GM19035 (cell line): ENCODE data around the gene TSEN15.

ENCODE experiments used
- ATAC-seq: cut with Tn5 transposase; IDR thresholded peaks from one replicate; pipeline ENCODE4 v1.9.1; 2021; ENCODE audit not compliant: unreplicated experiment

The TSEN15 gene

GRCh38 chr1:184051485-184052193 lies at the start of gene TSEN15:
Gene TSEN15 (plus strand): TSS chr1:184051730. CDS start chr1:184051756, 26 bp downstream.
- peak; percentile 97 for ATAC-seq

GRCh38 chr1:184002071-184002470 lies 49.5 kb upstream of the TSEN15 start:
- ATAC-seq = no peak

- no peak for ATAC-seq
These were observed 46.6 kb upstream of the TSEN15 start for GRCh38 chr1:184004935-184005334.

- ATAC-seq = no peak
These were observed 46.0 kb upstream of the TSEN15 start for GRCh38 chr1:184005506-184005905.

- ATAC-seq = no peak
These were observed 40.7 kb upstream of the TSEN15 start for GRCh38 chr1:184010788-184011187.

GRCh38 chr1:184012187-184012586 lies 39.3 kb upstream of the TSEN15 start:
- ATAC-seq = no peak

- ATAC-seq = no peak
These were observed 37.3 kb upstream of the TSEN15 start for GRCh38 chr1:184014271-184014670.

GRCh38 chr1:184016169-184016568 lies 35.4 kb upstream of the TSEN15 start:
- no peak for ATAC-seq

GRCh38 chr1:184017306-184017705 lies 34.2 kb upstream of the TSEN15 start:
- ATAC-seq = no peak

- ATAC-seq = no peak
These were observed 32.9 kb upstream of the TSEN15 start for GRCh38 chr1:184018622-184019021.

GRCh38 chr1:184019069-184019468 lies 32.5 kb upstream of the TSEN15 start:
- ATAC-seq = no peak

- no peak for ATAC-seq
These were observed 32.0 kb upstream of the TSEN15 start for GRCh38 chr1:184019506-184019905.

- no peak for ATAC-seq
These were observed 31.2 kb upstream of the TSEN15 start for GRCh38 chr1:184020328-184020727.

- ATAC-seq = no peak
These were observed 30.7 kb upstream of the TSEN15 start for GRCh38 chr1:184020855-184021254.

- ATAC-seq = no peak
These were observed 29.8 kb upstream of the TSEN15 start for GRCh38 chr1:184021728-184022127.

DNA sequence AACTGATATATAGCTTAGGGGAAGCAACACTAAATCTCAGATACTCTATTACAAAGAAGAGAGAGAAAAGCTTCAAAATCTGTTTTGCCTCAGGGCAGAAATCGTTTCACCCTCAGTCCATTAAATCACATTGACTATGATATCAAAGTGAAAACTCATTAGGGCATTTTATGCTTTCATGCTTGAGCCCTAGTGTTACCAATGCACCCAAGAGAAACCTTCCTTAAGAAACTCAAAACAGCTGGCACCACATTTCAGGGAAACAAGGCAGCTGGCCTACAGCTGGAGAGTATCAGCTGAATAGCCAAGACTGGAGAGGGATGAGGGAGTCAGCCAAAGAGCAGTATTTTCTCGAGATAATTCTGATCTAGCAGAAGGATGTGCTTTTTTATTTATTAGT lies 28.9 kb upstream of the TSEN15 start:
- no peak for ATAC-seq

DNA sequence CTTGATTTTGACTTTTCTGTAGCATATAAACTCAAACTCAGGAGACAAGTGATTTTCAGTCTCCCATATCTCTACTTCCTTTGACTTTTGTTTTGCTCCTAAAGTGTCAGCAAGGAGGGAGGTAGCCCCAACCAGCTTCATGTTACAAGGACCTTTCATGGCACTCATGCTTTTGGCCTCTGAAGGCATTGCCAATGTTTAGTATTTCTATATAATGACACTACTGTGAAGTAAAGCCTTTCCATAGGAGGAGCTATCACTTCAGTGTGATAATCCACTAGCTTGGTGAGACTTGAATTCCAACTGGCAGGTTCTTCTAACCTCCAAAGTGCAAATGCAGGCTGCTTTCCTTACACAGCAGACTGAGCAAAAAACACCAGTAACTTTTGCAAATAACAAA lies 28.4 kb upstream of the TSEN15 start:
- no peak for ATAC-seq

DNA sequence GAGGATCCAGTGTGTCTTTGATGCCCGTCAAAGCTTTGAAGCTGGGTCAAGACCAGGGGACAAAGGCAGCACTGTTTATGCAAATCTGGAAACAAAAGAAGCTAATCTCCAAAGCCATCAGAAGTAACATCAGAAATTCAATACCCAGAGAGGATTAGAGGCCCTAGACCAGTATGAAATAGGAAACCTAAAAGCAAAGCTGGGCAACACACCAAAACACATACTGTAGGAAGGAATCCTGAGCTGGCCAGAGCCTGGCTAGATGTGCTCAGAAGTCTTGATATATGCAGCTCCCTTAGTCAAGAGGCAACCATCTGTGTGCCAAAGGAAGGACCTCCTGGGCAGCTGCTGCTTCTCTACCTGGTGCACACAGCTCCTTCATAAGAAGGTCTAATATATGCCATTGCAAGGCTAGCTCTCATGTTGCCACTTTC lies 26.3 kb upstream of the TSEN15 start:
- no peak for ATAC-seq

DNA sequence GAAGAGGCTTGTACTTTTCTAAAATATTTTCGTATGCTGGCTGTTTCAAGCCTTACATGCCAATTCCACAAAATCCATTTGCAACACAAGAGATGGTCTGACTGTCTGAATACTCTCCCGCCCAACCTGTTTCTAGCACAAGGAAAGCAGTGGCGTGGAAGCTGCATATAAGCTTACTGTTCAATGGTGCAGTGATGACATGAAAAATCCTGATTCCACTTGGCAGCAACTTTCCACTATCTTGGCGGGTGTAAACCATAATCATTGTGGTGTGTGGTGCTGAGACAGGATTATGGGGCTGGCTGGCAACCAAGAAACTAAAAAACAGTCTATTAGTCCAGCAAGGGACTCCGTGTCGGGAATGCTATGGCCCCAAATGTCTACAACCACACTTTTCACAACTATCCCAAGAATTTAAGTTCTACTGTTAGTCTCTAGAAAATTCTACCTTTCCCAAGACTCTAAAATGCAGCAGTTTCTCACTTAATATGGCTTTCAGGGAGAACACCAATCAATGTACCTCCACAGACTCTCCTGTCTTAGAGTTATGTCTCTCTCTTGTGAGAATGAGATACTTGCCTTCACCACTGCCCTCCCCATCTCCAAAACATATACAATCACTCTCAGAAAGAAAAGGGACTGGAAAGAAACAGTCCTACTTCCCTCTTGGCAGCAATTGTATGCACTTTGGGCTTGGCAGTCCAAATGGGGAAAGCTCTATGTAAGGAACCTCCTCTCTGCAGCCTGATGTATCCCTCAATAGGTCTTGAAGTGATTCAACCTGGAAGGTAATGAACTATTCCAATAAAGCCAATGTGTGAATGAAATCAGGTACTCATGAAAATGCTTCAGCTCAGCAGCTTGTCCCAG lies 23.5 kb upstream of the TSEN15 start:
- ATAC-seq = no peak

DNA sequence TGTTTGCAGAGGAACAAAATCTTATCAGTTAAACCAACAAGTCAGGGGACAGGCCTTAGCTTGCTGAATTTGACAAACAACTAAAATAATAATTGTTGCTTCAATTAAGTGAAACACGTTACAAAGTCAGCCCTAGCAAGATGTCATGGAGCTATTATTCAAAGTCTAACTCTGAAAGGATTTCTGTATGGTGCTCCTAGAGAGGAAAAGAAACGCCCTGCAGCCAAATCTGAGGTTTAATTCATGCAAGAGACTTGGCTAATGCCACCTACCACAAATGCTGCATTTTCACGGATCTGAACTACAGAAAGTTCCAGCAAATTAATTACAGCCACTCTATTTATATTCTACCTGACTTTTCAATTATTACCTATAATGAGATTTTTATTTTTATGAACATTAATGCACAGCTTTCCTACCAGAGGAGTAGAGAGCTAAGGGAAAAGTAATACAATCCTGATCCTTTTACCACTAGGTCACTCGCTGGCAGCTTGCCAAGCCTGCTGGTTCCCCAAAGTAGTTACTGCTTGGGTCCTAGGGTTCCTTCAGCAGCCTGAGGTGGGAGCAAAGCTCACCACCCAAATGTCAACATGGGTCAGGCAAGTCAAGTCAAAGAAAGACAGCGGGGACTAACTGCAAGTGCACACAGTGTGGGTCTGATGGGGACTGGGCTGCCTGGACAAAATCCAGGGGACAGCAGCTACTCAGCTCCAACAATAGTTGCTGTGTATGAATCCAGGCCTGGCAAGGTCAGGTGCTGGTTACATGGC lies 22.5 kb upstream of the TSEN15 start:
- no peak for ATAC-seq

DNA sequence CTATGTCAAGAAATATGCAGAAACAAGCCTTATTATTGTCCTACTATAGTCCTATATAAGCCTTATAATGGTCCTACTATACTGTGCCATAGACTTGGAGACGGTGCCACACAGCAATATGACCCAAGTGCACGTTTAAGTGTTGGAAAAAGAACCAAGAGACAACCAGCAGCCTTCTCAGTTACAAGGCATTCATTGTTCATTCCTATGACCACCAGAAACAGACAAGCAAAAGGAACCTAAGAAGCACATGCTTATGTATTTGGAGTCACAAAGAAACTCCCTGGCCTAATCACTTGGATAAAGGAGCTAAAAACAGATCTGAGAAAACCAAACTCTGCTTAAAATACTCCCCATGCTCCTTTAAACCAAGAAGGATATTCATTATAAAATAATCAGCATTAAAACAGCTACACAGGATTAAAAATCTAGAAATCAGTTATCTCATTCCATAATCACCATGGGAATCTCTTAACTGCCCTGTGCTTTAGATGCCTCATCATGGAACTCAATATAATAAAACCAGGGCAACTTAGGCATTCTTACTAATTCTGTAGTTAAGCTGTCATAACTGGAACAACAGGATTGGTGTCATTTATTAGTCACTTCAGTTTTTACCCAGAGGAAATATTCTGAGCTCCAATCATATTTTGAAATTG lies 21.0 kb upstream of the TSEN15 start:
- ATAC-seq = no peak
